Lower leg skin (tissue), 4 donors: ENCODE data around the gene RAD21L1. TPM values are rescaled to one million over a fixed set of nuclear protein-coding genes. Genes with fewer than 3 reads are reported as not detected.

Source experiments
- DNase-seq, 2 donors: peaks; one replicate each; pipeline ENCODE4 v3.0.0-alpha.2; 2019; ENCODE audit warnings: low spot score in 2 of 2
- H3K4me3 ChIP-seq: fragments of 200-600 bp; sonication (generic); 2 replicates; pipeline ENCODE4 v1.5.1; 2017; ENCODE audit warnings: mild to moderate bottlenecking, low read depth; ENCODE audit not compliant: poor library complexity, severe bottlenecking
- POLR2A ChIP-seq, 2 donors: fragments of 450-650 bp; IDR thresholded peaks; one replicate each; pipeline ENCODE4 v1.6.1; 2016 to 2017; ENCODE audit warnings: antibody characterized with exemption in 2 of 2, mild to moderate bottlenecking in 1 of 2, moderate library complexity in 1 of 2
- WGBS, 2 donors: methylation state at CpG; one replicate each; pipeline ENCODE4 v1.1.5; 2018; 5-methylcytosine and 5-hydroxymethylcytosine counted together
- intact Hi-C: fragments of 100-400 bp; cut with DNase I; formaldehyde crosslinking; loops from one replicate; pipeline ENCODE4 v1.15.0; 2023; ENCODE audit warnings: low total_unique reads
- total RNA-seq, 4 donors: library from RNA; depleted of rRNA; stranded (reverse); fragments of >200 nt; gene quantifications; one replicate each; pipeline ENCODE4 v1.1.0, GENCODE V29; 2016
- TF ChIP-seq, protein P1 (sequence below), 3 donors: fragments of 450-650 bp; IDR thresholded peaks; one replicate each; pipeline ENCODE4 v1.5.1; 2016; ENCODE audit warnings: antibody characterized with exemption in 3 of 3, mild to moderate bottlenecking in 3 of 3, moderate library complexity in 2 of 3

Gene RAD21L1
- total RNA-seq, 4 donors from 2014 or later, result 0.38 TPM; not detected in 3

DNA sequence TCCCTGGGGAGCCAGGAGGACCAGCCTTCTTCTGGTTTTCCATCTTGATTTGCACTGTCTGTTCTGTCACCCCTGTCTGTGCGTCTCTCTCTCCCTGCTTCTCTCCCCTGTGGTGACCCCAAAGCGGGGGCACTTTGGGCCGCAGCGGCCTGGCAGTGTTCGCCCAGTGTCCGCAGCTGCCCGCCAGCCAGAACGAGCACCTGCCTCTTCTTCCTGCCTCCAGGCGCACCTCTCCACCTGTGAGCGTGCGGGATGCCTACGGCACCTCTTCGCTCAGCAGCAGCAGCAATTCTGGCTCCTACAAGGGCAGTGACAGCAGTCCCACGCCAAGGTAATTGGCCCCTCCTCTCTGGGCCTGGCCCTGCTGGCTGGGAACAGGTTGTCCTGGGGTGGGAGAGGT is 71.1 kb downstream of the RAD21L1 start:
- intact Hi-C loops, result no loop called here
- TF ChIP-seq POLR2A (IDR thresholded peaks at IDR 0.05), result no peak
- TF ChIP-seq, protein P1, sequence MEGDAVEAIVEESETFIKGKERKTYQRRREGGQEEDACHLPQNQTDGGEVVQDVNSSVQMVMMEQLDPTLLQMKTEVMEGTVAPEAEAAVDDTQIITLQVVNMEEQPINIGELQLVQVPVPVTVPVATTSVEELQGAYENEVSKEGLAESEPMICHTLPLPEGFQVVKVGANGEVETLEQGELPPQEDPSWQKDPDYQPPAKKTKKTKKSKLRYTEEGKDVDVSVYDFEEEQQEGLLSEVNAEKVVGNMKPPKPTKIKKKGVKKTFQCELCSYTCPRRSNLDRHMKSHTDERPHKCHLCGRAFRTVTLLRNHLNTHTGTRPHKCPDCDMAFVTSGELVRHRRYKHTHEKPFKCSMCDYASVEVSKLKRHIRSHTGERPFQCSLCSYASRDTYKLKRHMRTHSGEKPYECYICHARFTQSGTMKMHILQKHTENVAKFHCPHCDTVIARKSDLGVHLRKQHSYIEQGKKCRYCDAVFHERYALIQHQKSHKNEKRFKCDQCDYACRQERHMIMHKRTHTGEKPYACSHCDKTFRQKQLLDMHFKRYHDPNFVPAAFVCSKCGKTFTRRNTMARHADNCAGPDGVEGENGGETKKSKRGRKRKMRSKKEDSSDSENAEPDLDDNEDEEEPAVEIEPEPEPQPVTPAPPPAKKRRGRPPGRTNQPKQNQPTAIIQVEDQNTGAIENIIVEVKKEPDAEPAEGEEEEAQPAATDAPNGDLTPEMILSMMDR (IDR thresholded peaks at IDR 0.05), result no peak

DNA sequence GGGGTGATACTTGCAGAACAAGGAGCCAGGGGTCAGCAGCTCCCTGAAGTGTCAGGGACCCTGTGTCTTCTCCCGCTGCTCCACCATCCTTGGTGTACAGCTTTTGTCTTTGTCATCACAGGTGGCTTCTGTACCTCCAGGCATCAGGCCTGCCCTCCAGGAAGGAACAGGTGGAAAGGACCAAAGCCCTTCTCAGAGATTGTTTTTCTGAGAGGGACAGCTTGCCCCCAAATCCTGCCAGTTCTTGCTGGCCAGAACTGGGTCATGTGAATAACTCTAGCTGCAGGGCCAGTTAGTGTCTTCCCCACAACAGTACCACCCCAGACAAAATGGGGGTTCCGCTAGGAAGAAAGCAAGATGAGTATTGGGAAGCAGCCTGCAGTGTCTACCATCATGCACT is 71.6 kb downstream of the RAD21L1 start:
- intact Hi-C loops, result no loop called here
- H3K4me3 ChIP-seq, result no peak overlapping the region
- TF ChIP-seq, protein P1 (IDR thresholded peaks at IDR 0.05), result no peak
- no peak for TF ChIP-seq POLR2A (IDR thresholded peaks at IDR 0.05)
- 92 to 93% methylated on average over 2 of the region's 2 CpGs for WGBS, 2 donors
- no peak for DNase-seq

More for the DNA sequence above, 71.1 kb downstream of the RAD21L1 start:
- no peak for DNase-seq
- H3K4me3 ChIP-seq, result no peak overlapping the region
- WGBS, 2 donors, result 75 to 80% methylated on average over 13 to 14 of the region's 14 CpGs

DNA sequence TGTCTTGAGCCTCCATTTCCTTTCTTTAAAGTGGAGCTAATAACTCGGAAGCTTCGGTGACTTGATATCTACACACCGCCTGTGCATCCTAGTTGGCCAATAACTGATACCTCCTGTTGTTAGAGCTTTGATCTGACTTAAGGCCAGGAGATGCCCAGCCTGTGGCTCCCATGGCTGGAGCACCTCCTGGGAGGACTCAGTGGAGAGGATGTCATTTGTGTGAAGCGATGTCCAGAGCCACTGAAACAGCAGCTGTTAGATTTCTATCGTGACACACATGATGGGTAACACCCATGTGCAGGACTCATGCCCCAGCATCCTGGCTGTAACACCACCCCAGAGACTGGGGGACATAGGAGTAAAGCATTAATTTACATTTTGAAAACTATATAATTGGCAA is 72.3 kb downstream of the RAD21L1 start:
- TF ChIP-seq, protein P1 (IDR thresholded peaks at IDR 0.05), result no peak
- no peak for TF ChIP-seq POLR2A (IDR thresholded peaks at IDR 0.05)

DNA sequence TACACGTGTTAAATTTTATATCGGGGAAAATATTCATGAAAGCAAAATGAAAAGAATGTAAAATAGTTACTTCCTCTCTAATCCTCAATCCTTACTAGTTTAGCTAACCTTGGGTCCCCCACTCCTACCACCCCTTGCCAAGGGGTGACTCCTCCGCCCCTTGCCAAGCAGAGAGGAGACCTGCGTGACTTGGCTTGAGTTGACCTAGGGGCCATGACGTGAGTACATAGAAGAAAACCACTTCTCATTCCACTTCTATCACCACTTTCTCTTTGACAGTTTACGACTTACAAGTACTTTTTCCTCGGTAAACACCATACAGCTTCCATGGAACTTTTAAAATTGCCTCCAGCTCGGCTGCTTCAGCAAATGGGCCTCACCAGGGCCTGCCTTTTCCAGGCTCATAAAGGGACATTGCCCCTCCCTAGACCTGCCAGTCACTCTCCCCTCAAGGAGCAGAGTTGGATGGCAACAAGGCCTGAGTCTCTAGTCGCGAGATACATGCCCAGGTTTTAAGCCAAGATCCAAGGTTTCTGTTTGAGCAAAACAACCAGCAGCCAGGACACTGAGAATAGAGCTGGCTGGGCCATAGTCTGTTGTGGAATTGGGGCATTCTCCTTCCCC is 73.2 kb downstream of the RAD21L1 start:
- no peak for DNase-seq
- no peak overlapping the region for H3K4me3 ChIP-seq
- WGBS, 2 donors, result 80 to 84% methylated on average over 10 of the region's 10 CpGs
- TF ChIP-seq POLR2A (IDR thresholded peaks at IDR 0.05), result no peak
- TF ChIP-seq, protein P1 (IDR thresholded peaks at IDR 0.05), result no peak
- intact Hi-C loops, result no loop called here

More for the DNA sequence above, 72.3 kb downstream of the RAD21L1 start:
- intact Hi-C loops, result no loop called here
- 91% methylated on average over 5 of the region's 5 CpGs for WGBS, 2 donors
- H3K4me3 ChIP-seq, result no peak overlapping the region
- DNase-seq, result no peak

DNA sequence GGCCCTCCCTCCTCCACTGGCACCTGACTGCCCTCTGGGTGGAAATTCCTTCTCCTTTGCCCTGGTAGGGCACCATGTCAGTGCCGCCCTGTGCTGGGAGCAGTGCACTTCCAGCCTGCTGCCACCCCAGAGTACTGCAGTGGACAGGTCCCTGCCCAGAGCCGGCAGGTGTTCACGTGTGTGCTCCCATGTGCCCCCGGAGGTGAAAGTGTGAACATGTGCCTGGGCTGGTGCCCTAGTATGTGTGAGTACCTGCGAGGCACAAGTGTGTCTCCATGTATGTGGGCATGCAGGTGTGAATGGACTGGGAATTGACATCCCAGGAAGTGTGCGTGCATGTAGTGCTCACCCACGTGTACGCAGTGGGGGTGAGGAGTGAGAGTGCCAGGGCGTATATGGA is 73.7 kb downstream of the RAD21L1 start:
- intact Hi-C loops, result no loop called here
- TF ChIP-seq, protein P1 (IDR thresholded peaks at IDR 0.05), result no peak
- TF ChIP-seq POLR2A (IDR thresholded peaks at IDR 0.05), result no peak
- no peak overlapping the region for H3K4me3 ChIP-seq
- 63 to 76% methylated on average over 7 to 9 of the region's 9 CpGs for WGBS, 2 donors
- DNase-seq, result no peak
